ENCODE measurements around the gene PAX8. TPM values are rescaled to one million over a fixed set of nuclear protein-coding genes. Genes with fewer than 3 reads are reported as not detected.

Gene PAX8
- total and polyA plus RNA-seq, 2 experiments from 2014 or later: 0.21 to 0.32 TPM

DNA sequence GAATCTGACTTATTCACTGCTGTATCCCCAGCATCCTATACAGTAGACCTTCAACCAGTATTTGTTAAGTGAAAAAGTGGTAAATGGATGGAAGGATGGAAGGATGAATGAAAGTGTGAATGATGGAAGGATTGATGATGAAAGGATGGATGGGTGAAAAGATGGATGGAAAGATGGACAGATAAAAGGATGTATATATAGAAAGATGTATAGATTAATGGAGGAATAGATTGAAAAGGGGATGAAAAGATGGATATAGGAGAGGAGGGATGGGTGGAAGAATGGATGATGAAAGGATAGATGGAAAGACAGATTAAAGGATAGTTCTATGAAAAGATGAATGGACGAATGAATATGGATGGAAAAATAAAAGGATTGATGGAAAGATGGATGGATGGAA is 54.9 kb downstream of the PAX8 start (continued):
- TF ChIP-seq POLR2AphosphoS5 (IDR thresholded peaks at IDR 0.05; ENCODE audit: low read depth) (no peak), EZH2phosphoT487 (IDR thresholded peaks at IDR 0.05; ENCODE audit: unreplicated experiment) (no peak)
- TF ChIP-seq, protein P1, sequence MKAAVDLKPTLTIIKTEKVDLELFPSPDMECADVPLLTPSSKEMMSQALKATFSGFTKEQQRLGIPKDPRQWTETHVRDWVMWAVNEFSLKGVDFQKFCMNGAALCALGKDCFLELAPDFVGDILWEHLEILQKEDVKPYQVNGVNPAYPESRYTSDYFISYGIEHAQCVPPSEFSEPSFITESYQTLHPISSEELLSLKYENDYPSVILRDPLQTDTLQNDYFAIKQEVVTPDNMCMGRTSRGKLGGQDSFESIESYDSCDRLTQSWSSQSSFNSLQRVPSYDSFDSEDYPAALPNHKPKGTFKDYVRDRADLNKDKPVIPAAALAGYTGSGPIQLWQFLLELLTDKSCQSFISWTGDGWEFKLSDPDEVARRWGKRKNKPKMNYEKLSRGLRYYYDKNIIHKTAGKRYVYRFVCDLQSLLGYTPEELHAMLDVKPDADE (IDR thresholded peaks at IDR 0.05): no peak

DNA sequence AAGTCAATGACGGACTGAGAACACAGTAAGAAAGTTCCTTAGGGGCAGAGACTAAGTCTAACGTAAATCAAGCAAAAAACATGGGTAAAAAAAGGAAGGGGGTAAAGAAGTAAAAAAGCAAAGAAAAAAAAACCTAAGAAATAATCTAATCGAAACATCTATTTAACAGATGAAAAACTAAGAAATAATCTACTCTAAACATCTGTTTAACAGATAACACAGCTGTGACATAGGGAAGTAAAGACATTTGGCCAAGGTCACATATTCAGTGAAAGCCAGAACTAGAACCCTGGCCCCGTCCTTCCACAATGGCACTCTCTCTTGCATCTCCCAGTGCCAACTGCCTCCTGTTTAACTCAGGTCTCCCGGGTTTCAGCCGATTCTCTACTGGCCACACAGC is 56.9 kb downstream of the PAX8 start:
- Histone ChIP-seq H3K4me1 (ENCODE audit: insufficient read depth) (peaks cover 8% of the 10 kb centered on the region; the same call in 1 of the 2 replicates), H3K27ac (ENCODE audit: low read depth) (no peak overlapping the region), H4K20me1 (replicated peaks; ENCODE audit: insufficient read depth) (no peaks in the 10 kb centered on the region), H2AFZ (no peak overlapping the region), H3K4me3 (no peak overlapping the region), H3K36me3 (ENCODE audit: insufficient read depth) (no peaks in the 10 kb centered on the region), H3K9me2 (ENCODE audit: insufficient read depth) (0 out of 2 replicates have a peak, but pooled peaks cover 4% of the 10 kb centered on the region), H3K4me2 (no peak overlapping the region), H3F3A (replicated peaks; ENCODE audit: low read depth) (no peaks in the 10 kb centered on the region), H3K27me3 (ENCODE audit: insufficient read depth) (no peaks in the 10 kb centered on the region), H3K79me2 (replicated peaks; ENCODE audit: insufficient read depth) (no peaks in the 10 kb centered on the region)
- Mint-ChIP-seq H3K27ac (no peak overlapping the region), H3K9me3 (no peaks in the 10 kb centered on the region), H3K4me1 (peaks cover 19% of the 10 kb centered on the region), H3K4me3 (no peak overlapping the region), H3K36me3 (ENCODE audit: low read depth) (no peaks in the 10 kb centered on the region; the same call in 2 of the 3 replicates), H3K27me3 (ENCODE audit: insufficient read depth, low read depth, poor library complexity) (peaks cover 10% of the 10 kb centered on the region)
- no peak for DNase-seq (ENCODE audit: low spot score)
- TF ChIP-seq EZH2phosphoT487 (IDR thresholded peaks at IDR 0.05; ENCODE audit: unreplicated experiment) (no peak), JUNB (IDR thresholded peaks at IDR 0.05; ENCODE audit: unreplicated experiment) (no peak)
- TF ChIP-seq, protein P2, sequence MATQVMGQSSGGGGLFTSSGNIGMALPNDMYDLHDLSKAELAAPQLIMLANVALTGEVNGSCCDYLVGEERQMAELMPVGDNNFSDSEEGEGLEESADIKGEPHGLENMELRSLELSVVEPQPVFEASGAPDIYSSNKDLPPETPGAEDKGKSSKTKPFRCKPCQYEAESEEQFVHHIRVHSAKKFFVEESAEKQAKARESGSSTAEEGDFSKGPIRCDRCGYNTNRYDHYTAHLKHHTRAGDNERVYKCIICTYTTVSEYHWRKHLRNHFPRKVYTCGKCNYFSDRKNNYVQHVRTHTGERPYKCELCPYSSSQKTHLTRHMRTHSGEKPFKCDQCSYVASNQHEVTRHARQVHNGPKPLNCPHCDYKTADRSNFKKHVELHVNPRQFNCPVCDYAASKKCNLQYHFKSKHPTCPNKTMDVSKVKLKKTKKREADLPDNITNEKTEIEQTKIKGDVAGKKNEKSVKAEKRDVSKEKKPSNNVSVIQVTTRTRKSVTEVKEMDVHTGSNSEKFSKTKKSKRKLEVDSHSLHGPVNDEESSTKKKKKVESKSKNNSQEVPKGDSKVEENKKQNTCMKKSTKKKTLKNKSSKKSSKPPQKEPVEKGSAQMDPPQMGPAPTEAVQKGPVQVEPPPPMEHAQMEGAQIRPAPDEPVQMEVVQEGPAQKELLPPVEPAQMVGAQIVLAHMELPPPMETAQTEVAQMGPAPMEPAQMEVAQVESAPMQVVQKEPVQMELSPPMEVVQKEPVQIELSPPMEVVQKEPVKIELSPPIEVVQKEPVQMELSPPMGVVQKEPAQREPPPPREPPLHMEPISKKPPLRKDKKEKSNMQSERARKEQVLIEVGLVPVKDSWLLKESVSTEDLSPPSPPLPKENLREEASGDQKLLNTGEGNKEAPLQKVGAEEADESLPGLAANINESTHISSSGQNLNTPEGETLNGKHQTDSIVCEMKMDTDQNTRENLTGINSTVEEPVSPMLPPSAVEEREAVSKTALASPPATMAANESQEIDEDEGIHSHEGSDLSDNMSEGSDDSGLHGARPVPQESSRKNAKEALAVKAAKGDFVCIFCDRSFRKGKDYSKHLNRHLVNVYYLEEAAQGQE (IDR thresholded peaks at IDR 0.05; ENCODE audit: unreplicated experiment): no peak
- TF ChIP-seq, protein P1 (IDR thresholded peaks at IDR 0.05): no peak
- no peak for ATAC-seq

DNA sequence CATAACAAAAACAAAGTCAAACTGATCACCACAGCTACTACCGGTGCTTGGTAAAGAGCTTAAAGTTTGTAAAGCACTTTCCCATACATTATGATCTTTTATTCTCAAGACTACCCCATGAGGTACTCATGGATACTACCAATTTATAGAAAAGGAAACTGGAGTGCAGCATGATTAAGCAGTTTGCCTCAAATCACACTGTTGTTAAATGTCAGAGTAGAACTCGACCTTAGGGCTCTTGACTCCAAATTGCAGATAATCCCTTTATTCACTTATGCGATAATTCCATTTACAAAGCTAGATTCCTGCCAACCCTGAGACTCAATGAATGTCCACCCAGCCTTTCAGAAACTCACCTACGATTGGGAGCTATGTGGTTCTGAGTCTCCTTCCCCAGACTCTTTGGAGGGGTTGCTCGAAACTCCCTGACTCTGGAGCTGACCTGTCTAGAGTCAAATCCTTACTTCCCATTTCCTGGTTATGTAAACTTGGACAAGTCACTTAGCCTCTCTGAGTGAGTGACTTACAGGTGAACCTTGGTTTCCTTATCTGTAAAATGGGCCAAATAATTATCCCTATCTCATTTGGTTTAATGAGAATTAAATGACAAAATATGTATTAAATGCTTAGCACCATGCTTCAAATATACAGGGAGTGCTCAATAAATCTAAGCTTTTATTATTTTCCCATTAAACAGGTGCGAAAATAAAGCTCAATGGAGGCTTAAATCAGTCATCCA is 57.6 kb downstream of the PAX8 start:
- H3K4me2 ChIP-seq: no peak overlapping the region
- H3K9me2 ChIP-seq (ENCODE audit: insufficient read depth): 0 out of 2 replicates have a peak, but pooled peaks cover 4% of the 10 kb centered on the region
- Mint-ChIP-seq H3K4me3 (no peak overlapping the region), H3K9me3 (no peaks in the 10 kb centered on the region), H3K4me1 (peaks cover 21% of the 10 kb centered on the region), H3K36me3 (ENCODE audit: low read depth) (no peaks in the 10 kb centered on the region; the same call in 2 of the 3 replicates), H3K27ac (no peak overlapping the region), H3K27me3 (ENCODE audit: insufficient read depth, low read depth, poor library complexity) (peaks cover 10% of the 10 kb centered on the region)
- DNase-seq (ENCODE audit: low spot score): no peak
- no peaks in the 10 kb centered on the region for H3K36me3 ChIP-seq (ENCODE audit: insufficient read depth)
- H3K4me3 ChIP-seq: no peak overlapping the region
- H3K79me2 ChIP-seq (replicated peaks; ENCODE audit: insufficient read depth): no peaks in the 10 kb centered on the region
- H3K4me1 ChIP-seq (ENCODE audit: insufficient read depth): peaks cover 8% of the 10 kb centered on the region; the same call in 1 of the 2 replicates
- ATAC-seq: no peak
- no peak overlapping the region for H2AFZ ChIP-seq
- no peaks in the 10 kb centered on the region for H4K20me1 ChIP-seq (replicated peaks; ENCODE audit: insufficient read depth)
- H3F3A ChIP-seq (replicated peaks; ENCODE audit: low read depth): no peaks in the 10 kb centered on the region
- no peaks in the 10 kb centered on the region for H3K27me3 ChIP-seq (ENCODE audit: insufficient read depth)
- no peak overlapping the region for H3K27ac ChIP-seq (ENCODE audit: low read depth)
- TF ChIP-seq ZNF331 (CRISPR knock-in tag; IDR thresholded peaks at IDR 0.05; ENCODE audit: low read depth): no peak
- no peak for TF ChIP-seq NANOG (IDR thresholded peaks at IDR 0.05; ENCODE audit: borderline replicate concordance)
- no peak for TF ChIP-seq EZH2 (IDR thresholded peaks at IDR 0.05; ENCODE audit: low read depth, unreplicated experiment)
- no peak for TF ChIP-seq CREB1 (CRISPR knock-in tag; IDR thresholded peaks at IDR 0.05; ENCODE audit: low read depth)
- TF ChIP-seq POLR2AphosphoS5 (IDR thresholded peaks at IDR 0.05; ENCODE audit: low read depth): no peak
- no peak for TF ChIP-seq ZNF114 (CRISPR knock-in tag; IDR thresholded peaks at IDR 0.05)
- TF ChIP-seq, protein P1 (IDR thresholded peaks at IDR 0.05): no peak
- TF ChIP-seq, protein P2 (IDR thresholded peaks at IDR 0.05; ENCODE audit: unreplicated experiment): no peak

Measured in GM23338 (cell line).